Small intestine (tissue), 7 donors: ENCODE measurements around the gene MAGEA9. TPM values are rescaled to one million over a fixed set of nuclear protein-coding genes. Genes with fewer than 3 reads are reported as not detected.

Experiments used
- DNase-seq, 2 donors: peaks; one replicate each; pipeline versions ENCODE4 v3.0.0 to v3.0.0-alpha.2; 2013
- FAIRE-seq: peaks from 2 replicates; lab custom pipeline; 2012; peaks lifted over from hg19 to GRCh38; lab: Jason Lieb, UNC
- H3K27ac ChIP-seq, 3 donors: one replicate each; pipeline ENCODE4 v1.5.1; 2013; ENCODE audit warnings: low read length in 2 of 3, mild to moderate bottlenecking in 2 of 3, control low read depth in 1 of 3, inconsistent platforms in 1 of 3, low read depth in 1 of 3, moderate library complexity in 1 of 3
- H3K27me3 ChIP-seq, 3 donors: one replicate each; pipeline ENCODE4 v1.6.1; 2013; ENCODE audit warnings: low read length in 3 of 3, inconsistent platforms in 1 of 3; ENCODE audit not compliant: control insufficient read depth in 3 of 3, insufficient read depth in 3 of 3
- H3K36me3 ChIP-seq, 3 donors: one replicate each; pipeline ENCODE4 v1.6.1; 2013; ENCODE audit warnings: low read length in 3 of 3, inconsistent platforms in 1 of 3, low read depth in 1 of 3, mild to moderate bottlenecking in 1 of 3, moderate library complexity in 1 of 3; ENCODE audit not compliant: control insufficient read depth in 3 of 3, insufficient read depth in 2 of 3
- H3K4me1 ChIP-seq, 3 donors: one replicate each; pipeline ENCODE4 v1.6.1; 2013; ENCODE audit warnings: low read length in 2 of 3, inconsistent platforms in 1 of 3, low read depth in 1 of 3, mild to moderate bottlenecking in 1 of 3, moderate library complexity in 1 of 3; ENCODE audit not compliant: control insufficient read depth in 3 of 3, insufficient read depth in 2 of 3
- H3K4me3 ChIP-seq, 3 donors: one replicate each; pipeline ENCODE4 v1.5.1; 2013; ENCODE audit warnings: low read length in 3 of 3, control low read depth in 1 of 3, inconsistent platforms in 1 of 3, low read depth in 1 of 3, mild to moderate bottlenecking in 1 of 3, moderate library complexity in 1 of 3
- H3K9me3 ChIP-seq, 2 donors: one replicate each; pipeline ENCODE4 v1.6.1; 2013; ENCODE audit warnings: low read depth in 1 of 2, low read length in 1 of 2; ENCODE audit not compliant: control insufficient read depth in 2 of 2, insufficient read depth in 1 of 2
- WGBS, 3 donors: extraction: QIAGEN DNeasy Blood & Tissue Kit; methylation state at CpG; one replicate each; pipeline ENCODE4 v1.1.7; 2013; 5-methylcytosine and 5-hydroxymethylcytosine counted together
- polyA plus RNA-seq, 4 donors: library from polyadenylated mRNA; stranded (reverse) in 3 of 4; unstranded in 1 of 4; fragments of 200-250 nt in 3 of 4; fragments of 120-200 nt in 1 of 4; gene quantifications; one replicate each; pipeline versions ENCODE4 v1.2.1 to v1.2.3, GENCODE V29; 2013
- donor health status: healthy with polysubstance abuse.
- donor health status: control.
- donor health status: control.
- donor health status: Bipolar disorder and iron deficiency.
- donor health status: healthy.

The MAGEA9 gene
- polyA plus RNA-seq, 4 donors: not detected

GRCh38 chrX:149799938-149800337 lies 18.2 kb downstream of the MAGEA9 start:
- no peak for FAIRE-seq
- Histone ChIP-seq H3K9me3 (no peaks in the 10 kb centered on the region), H3K4me3 (no peak overlapping the region), H3K36me3 (no peaks in the 10 kb centered on the region), H3K4me1 (no peaks in the 10 kb centered on the region), H3K27ac (no peak overlapping the region), H3K27me3 (no peaks in the 10 kb centered on the region)
- 66 to 83% (median 73%) methylated on average over 3 of the region's 3 CpGs for WGBS, 3 donors
- DNase-seq: no peak

- no peak for DNase-seq
- Histone ChIP-seq H3K4me3 (no peak overlapping the region), H3K27ac (no peak overlapping the region), H3K4me1 (no peaks in the 10 kb centered on the region), H3K27me3 (no peaks in the 10 kb centered on the region), H3K36me3 (no peaks in the 10 kb centered on the region), H3K9me3 (no peaks in the 10 kb centered on the region)
- WGBS, 3 donors: 84 to 91% (median 89%) methylated on average over 10 of the region's 10 CpGs
- FAIRE-seq: no peak
These were observed 21.8 kb downstream of the MAGEA9 start for GRCh38 chrX:149803458-149804062.

DNA sequence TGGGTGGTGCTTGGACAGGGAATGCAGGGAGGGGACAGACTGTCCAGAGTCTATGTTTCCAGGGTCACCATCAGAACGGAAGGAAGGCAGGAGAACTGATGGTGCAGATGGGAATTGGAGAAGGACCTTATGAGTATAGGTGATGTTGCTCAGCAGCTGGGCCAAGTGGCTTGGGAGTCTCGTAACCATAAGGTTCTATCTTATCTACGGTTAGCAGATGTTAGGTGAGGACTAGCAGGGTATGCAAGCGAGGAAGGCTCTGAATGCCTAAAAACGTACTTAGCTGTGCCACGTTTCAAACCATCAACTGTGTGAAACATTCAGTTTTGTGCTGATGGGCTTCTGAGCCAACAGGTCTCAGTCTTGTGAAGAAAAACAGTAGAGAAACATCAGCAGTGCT lies 22.4 kb downstream of the MAGEA9 start:
- Histone ChIP-seq H3K36me3 (no peaks in the 10 kb centered on the region), H3K4me1 (no peaks in the 10 kb centered on the region), H3K27ac (no peak overlapping the region), H3K4me3 (no peak overlapping the region), H3K9me3 (no peaks in the 10 kb centered on the region), H3K27me3 (no peaks in the 10 kb centered on the region)
- no peak for DNase-seq
- WGBS, 3 donors: 70 to 87% (median 75%) methylated on average over 6 of the region's 6 CpGs
- no peak for FAIRE-seq

DNA sequence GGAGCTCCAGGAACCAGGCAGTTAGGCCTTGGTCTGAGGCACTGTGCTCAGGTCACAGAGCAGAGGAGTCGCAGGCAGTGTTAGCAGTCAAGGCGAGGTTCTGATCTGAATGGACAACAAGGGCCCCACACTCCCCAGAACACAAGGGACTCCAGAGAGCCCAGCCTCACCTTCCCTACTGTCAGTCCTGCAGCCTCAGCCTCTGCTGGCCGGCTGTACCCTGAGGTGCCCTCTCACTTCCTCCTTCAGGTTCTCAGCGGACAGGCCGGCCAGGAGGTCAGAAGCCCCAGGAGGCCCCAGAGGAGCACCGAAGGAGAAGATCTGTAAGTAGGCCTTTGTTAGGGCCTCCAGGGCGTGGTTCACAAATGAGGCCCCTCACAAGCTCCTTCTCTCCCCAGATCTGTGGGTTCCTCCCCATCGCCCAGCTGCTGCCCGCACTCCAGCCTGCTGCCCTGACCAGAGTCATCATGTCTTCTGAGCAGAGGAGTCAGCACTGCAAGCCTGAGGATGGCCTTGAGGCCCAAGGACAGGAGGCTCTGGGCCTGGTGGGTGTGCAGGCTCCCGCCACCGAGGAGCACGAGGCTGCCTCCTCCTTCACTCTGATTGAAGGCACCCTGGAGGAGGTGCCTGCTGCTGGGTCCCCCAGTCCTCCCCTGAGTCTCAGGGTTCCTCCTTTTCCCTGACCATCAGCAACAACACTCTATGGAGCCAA lies 26.2 kb downstream of the MAGEA9 start:
- no peaks in the 10 kb centered on the region for H3K27me3 ChIP-seq
- DNase-seq (no peak), FAIRE-seq (no peak)
- H3K4me1 ChIP-seq: no peaks in the 10 kb centered on the region
- no peaks in the 10 kb centered on the region for H3K9me3 ChIP-seq
- WGBS, 3 donors: 80 to 85% (median 82%) methylated on average over 6 to 12 of the region's 12 CpGs
- no peak overlapping the region for H3K27ac ChIP-seq
- no peak overlapping the region for H3K4me3 ChIP-seq
- H3K36me3 ChIP-seq: no peaks in the 10 kb centered on the region

DNA sequence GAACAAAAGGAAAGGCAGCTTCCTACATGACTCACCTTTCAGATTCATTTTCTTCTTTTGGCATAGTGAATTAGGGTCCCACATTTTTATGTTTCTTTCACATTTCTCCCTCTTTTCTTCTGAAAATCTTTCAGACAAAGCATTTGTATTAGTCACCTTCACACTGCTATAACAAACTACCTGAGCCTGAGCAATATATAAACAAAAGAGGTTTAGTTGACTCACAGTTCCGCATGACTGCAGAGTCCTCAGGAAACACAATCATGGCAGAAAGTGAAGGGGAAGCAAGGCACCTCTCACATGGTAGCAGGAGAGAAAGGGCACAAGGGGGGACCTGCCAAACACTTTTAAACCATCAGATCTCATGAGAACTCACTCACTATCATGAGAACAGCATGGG lies 36.9 kb downstream of the MAGEA9 start:
- no peak for FAIRE-seq
- DNase-seq: no peak
- Histone ChIP-seq H3K27me3 (no peaks in the 10 kb centered on the region), H3K4me3 (no peak overlapping the region), H3K27ac (no peak overlapping the region), H3K36me3 (no peaks in the 10 kb centered on the region), H3K9me3 (no peaks in the 10 kb centered on the region), H3K4me1 (no peaks in the 10 kb centered on the region)
- WGBS, 3 donors: 71 to 93% (median 79%) methylated on average over 1 of the region's 1 CpG

DNA sequence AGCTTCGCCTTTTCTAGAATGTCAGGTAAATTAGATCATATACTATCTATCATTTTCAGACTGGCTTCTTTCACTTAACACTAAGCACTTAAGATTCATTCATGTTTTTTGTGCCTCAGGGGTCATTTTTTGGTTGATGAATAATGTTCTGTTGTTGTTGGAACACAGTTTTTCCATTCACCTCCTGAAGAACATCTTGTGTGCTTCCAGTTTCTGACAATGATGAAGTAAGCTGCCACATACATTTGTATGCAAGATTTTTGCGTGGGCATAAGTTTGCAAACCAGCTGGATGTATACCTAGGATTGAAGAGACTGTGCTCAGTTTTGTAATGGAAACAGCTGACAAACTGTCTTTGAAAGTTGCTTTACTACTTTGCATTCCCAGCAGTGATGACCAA lies 37.6 kb downstream of the MAGEA9 start:
- 57 to 79% (median 71%) methylated on average over 2 of the region's 2 CpGs for WGBS, 3 donors
- no peak overlapping the region for H3K4me3 ChIP-seq
- FAIRE-seq (no peak), DNase-seq (no peak)
- no peaks in the 10 kb centered on the region for H3K4me1 ChIP-seq
- no peaks in the 10 kb centered on the region for H3K36me3 ChIP-seq
- no peaks in the 10 kb centered on the region for H3K27me3 ChIP-seq
- H3K9me3 ChIP-seq: no peaks in the 10 kb centered on the region
- H3K27ac ChIP-seq: no peak overlapping the region

GRCh38 chrX:149825424-149825823 lies 43.7 kb downstream of the MAGEA9 start:
- FAIRE-seq (no peak), DNase-seq (no peak)
- no peaks in the 10 kb centered on the region for H3K9me3 ChIP-seq
- no peak overlapping the region for H3K4me3 ChIP-seq
- no peaks in the 10 kb centered on the region for H3K4me1 ChIP-seq
- no peaks in the 10 kb centered on the region for H3K27me3 ChIP-seq
- WGBS, 3 donors: 3 to 6% (median 5%) methylated on average over 3 of the region's 3 CpGs
- no peaks in the 10 kb centered on the region for H3K36me3 ChIP-seq
- H3K27ac ChIP-seq: no peak overlapping the region

DNA sequence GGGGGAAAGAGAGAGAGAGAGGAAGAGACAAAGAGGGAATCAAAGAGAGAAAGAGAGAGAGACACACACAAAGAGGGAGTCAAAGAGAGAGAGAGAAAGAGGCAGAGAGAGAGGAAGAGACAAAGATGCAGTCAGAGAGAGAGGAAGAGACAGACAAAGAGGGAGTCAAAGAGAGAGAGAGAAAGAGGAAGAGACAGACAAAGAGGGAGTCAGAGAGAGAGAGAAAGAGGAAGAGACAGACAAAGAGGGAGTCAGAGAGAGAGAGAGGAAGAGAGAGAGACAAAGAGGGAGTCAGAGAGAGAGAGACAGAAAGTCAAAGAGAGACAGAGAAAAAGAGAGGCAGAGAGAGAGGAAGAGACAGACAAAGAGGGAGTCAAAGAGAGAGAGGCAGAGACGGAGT lies 45.5 kb downstream of the MAGEA9 start:
- H3K27me3 ChIP-seq: no peaks in the 10 kb centered on the region
- H3K4me1 ChIP-seq: no peaks in the 10 kb centered on the region
- H3K4me3 ChIP-seq: no peak overlapping the region
- WGBS, 3 donors: 67 to 100% (median 87%) methylated on average over 1 of the region's 1 CpG
- H3K36me3 ChIP-seq: no peaks in the 10 kb centered on the region
- no peaks in the 10 kb centered on the region for H3K9me3 ChIP-seq
- no peak for DNase-seq
- H3K27ac ChIP-seq: no peak overlapping the region
- FAIRE-seq: no peak
